T-helper 2 cell treated with Interferon-gamma antibody and Interleukin-4, amounts not matched to agents 5 μg/mL and 100 μg/mL, for 36 hours (primary cell): ENCODE results near the gene TOR1A.
A peak's percentile ranks its signal among the peaks of the same experiment; 100 is the strongest.

ENCODE experiments used
- DNase-seq: peaks from one replicate; pipeline ENCODE4 v3.0.0; 2021; ENCODE audit warnings: low spot score
- H3K27ac Mint-ChIP-seq: one replicate; pipeline ENCODE4 v1.8.0; 2021; ENCODE audit warnings: mild to moderate bottlenecking, mixed read lengths
- H3K27me3 Mint-ChIP-seq: one replicate; pipeline ENCODE4 v1.8.0; 2021; ENCODE audit warnings: low read depth, mixed read lengths
- H3K36me3 Mint-ChIP-seq: one replicate; pipeline ENCODE4 v1.8.0; 2021; ENCODE audit warnings: low read depth, mixed read lengths
- H3K4me1 Mint-ChIP-seq: one replicate; pipeline ENCODE4 v1.8.0; 2021; ENCODE audit warnings: low read depth, mixed read lengths
- H3K4me3 Mint-ChIP-seq: one replicate; pipeline ENCODE4 v1.8.0; 2022; ENCODE audit warnings: mild to moderate bottlenecking, moderate library complexity, mixed read lengths
- H3K9me3 Mint-ChIP-seq: one replicate; pipeline ENCODE4 v1.8.0; 2021; ENCODE audit warnings: mixed read lengths

Gene TOR1A, protein sequence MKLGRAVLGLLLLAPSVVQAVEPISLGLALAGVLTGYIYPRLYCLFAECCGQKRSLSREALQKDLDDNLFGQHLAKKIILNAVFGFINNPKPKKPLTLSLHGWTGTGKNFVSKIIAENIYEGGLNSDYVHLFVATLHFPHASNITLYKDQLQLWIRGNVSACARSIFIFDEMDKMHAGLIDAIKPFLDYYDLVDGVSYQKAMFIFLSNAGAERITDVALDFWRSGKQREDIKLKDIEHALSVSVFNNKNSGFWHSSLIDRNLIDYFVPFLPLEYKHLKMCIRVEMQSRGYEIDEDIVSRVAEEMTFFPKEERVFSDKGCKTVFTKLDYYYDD

GRCh38 chr9:129823935-129824601, at the start of gene TOR1A:
TOR1A (minus strand) TSS chr9:129824136; CDS start chr9:129824085, 51 bp downstream.
- H3K9me3 Mint-ChIP-seq, result no peaks in the 10 kb centered on the region
- H3K4me3 Mint-ChIP-seq, result peak within 1 kb of the TSS; percentile 90
- peak; percentile 92 for DNase-seq
- H3K36me3 Mint-ChIP-seq, result peaks cover 38% of the 10 kb centered on the region
- no peaks in the 10 kb centered on the region for H3K27me3 Mint-ChIP-seq
- peak within 1 kb of the TSS; percentile 79 for H3K27ac Mint-ChIP-seq
- H3K4me1 Mint-ChIP-seq, result peaks cover 9% of the 10 kb centered on the region

DNA sequence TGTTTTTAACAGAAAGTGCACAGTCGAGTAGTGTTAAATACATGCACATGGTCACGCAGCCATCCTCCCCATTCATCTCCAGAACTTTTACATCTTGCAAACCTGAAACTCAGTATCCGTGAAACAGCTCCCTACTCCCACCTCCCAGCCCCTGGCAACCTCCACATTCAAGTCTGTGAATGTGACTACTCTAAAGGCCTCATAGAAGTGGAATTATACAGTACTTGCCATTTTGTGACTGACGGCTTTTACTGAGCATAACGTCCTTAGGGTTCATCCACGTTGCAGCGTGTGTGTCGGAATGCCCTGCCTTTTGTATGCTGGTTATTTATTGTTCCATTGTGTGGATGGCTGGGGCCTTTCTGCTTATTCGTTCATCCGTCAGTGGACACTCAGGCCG, 47.1 kb upstream of the TOR1A start:
- Mint-ChIP-seq H3K36me3 (peaks cover 52% of the 10 kb centered on the region), H3K4me1 (peaks cover 48% of the 10 kb centered on the region), H3K9me3 (no peaks in the 10 kb centered on the region), H3K27me3 (no peaks in the 10 kb centered on the region), H3K27ac (peak overlapping the region; percentile 82), H3K4me3 (peak overlapping the region; percentile 38)
- DNase-seq, result no peak

DNA sequence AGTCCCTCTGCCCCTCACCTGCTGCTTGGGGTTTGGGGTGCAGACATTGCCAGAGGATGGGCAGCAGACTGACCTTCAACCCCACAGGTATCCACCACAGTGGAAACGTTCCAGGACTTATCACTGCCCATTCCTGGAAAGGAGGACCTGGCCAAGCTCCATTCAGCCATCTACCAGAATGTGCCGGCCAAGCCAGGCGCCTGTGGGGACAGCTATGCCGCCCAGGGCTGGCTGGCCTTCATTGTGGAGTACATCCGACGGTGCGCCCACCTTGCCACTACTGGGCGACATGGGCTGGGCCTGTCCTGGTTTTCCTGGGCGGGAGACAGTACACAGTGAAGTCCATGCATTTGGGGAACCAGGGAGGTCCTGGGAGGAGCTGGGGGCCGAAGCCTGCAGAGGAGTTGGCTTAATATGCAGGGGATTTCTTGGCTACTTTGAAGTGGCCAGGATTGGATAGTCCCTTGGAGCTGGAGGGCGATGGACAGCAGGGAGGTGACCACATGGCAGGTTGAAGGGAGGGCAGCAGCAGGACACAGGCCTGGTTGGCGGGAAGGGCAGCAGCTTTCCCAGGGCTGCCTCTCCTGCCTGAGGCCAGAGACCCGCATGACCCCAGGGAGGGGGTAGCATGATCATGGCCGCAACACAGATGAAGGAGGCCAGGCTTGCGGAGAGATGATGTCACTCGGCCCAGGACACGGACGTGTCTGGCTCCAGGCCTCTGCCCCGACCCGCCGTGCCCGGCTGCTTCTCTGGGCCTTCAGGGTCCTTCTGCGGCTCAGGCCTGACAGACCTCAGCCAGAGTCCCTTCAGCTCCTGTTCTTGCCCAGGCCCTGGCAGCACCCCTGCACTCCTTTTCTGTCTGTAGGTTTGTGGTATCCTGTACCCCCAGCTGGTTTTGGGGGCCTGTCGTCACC, 45.9 kb upstream of the TOR1A start:
- H3K4me1 Mint-ChIP-seq, result peaks cover 57% of the 10 kb centered on the region
- peak overlapping the region; percentile 67 for H3K4me3 Mint-ChIP-seq
- peak overlapping the region; percentile 88 for H3K27ac Mint-ChIP-seq
- peaks cover 60% of the 10 kb centered on the region for H3K36me3 Mint-ChIP-seq
- H3K27me3 Mint-ChIP-seq, result no peaks in the 10 kb centered on the region
- DNase-seq, result no peak
- no peaks in the 10 kb centered on the region for H3K9me3 Mint-ChIP-seq

- peak; percentile 82 for DNase-seq
- Mint-ChIP-seq H3K9me3 (no peaks in the 10 kb centered on the region), H3K27me3 (no peaks in the 10 kb centered on the region), H3K27ac (peak overlapping the region; percentile 88), H3K4me1 (peaks cover 61% of the 10 kb centered on the region), H3K36me3 (peaks cover 57% of the 10 kb centered on the region), H3K4me3 (peak overlapping the region; percentile 67)
Measured at GRCh38 chr9:129868872-129869486, 45.0 kb upstream of the TOR1A start.

DNA sequence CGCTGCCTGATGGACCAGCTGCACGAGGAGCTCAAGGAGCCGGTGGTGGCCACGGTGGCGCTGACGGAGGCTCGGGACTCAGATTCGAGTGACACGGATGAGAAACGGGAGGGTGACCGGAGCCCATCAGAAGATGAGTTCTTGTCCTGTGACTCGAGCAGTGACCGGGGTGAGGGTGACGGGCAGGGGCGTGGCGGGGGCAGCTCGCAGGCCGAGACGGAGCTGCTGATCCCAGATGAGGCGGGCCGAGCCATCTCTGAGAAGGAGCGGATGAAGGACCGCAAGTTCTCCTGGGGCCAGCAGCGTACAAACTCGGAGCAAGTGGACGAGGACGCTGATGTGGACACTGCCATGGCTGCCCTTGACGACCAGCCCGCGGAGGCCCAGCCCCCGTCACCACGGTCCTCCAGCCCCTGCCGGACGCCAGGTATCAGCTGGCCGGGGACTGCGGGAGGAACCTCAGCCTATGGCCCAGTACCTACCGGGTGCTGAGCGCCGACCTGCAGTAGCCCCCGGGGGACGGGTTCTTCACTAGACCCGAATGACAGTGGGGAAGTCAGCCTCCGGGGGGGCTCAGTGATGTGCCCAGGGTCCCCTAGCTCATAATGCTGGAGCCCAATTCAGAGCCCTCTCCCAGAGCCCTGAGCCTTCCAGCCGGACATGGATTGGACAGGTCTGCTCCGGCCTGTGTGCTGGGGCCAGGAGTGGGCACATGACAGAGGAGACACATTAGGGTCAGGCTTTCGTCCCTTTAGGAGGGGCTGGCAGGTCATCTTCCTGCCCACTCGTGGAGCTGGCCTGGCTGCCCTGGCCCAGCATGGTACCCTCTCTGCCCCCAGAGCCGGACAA, 44.3 kb upstream of the TOR1A start:
- Mint-ChIP-seq H3K27me3 (no peaks in the 10 kb centered on the region), H3K27ac (peak overlapping the region; percentile 93), H3K9me3 (no peaks in the 10 kb centered on the region), H3K36me3 (peaks cover 60% of the 10 kb centered on the region), H3K4me3 (peak overlapping the region; percentile 67), H3K4me1 (peaks cover 66% of the 10 kb centered on the region)
- no peak for DNase-seq

DNA sequence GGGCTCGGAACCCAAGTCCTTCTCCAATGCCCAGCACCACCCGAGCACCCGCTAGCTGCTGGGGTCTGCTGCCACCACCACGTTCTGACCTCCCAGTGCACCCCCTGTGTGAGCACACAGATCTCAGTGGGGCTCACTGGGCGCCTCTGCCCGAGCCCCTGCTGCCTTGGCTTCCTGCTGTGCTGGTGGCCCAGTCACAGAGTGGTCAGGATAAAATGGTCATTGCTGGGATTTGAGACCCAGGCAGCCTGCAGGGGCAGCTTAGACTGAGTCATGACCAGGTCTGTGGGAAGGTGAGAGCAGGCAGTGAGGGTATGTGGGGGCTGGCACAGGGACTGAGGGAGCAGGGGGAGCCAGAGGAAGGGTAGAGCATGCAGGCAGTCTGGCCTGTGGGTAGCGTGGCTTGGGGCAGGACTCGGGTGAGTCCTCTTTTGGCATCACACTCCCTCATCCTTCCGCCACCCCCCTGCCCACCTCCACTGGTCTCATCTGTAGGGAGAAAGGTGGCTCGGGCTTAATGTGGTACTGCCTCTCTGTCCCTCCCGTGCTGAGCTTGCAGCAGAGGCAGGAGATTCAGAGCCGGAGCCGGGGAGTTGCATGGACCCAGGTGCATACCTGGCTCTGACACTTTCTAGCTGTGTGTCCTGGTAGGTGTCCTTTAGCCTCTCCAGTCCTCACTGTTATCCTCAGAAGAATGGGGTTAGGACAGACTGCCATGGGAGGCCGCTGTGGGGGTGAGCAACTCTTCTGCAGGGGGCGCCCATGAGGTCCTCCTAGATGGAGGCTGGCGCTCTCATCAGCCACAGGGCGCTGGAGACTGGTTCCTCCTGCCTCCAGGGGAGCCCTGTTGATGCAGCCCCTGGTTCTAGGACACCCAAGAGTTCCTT, 43.4 kb upstream of the TOR1A start:
- H3K27ac Mint-ChIP-seq, result peak overlapping the region; percentile 93
- no peaks in the 10 kb centered on the region for H3K27me3 Mint-ChIP-seq
- peak overlapping the region; percentile 59 for H3K4me3 Mint-ChIP-seq
- H3K4me1 Mint-ChIP-seq, result peaks cover 69% of the 10 kb centered on the region
- peaks cover 63% of the 10 kb centered on the region for H3K36me3 Mint-ChIP-seq
- H3K9me3 Mint-ChIP-seq, result no peaks in the 10 kb centered on the region
- no peak for DNase-seq

- no peak for DNase-seq
- H3K4me1 Mint-ChIP-seq, result peaks cover 70% of the 10 kb centered on the region
- H3K4me3 Mint-ChIP-seq, result peak overlapping the region; percentile 63
- peak overlapping the region; percentile 93 for H3K27ac Mint-ChIP-seq
- peaks cover 64% of the 10 kb centered on the region for H3K36me3 Mint-ChIP-seq
- H3K9me3 Mint-ChIP-seq, result no peaks in the 10 kb centered on the region
- H3K27me3 Mint-ChIP-seq, result no peaks in the 10 kb centered on the region
Measured at GRCh38 chr9:129866394-129867135, 42.6 kb upstream of the TOR1A start.

DNA sequence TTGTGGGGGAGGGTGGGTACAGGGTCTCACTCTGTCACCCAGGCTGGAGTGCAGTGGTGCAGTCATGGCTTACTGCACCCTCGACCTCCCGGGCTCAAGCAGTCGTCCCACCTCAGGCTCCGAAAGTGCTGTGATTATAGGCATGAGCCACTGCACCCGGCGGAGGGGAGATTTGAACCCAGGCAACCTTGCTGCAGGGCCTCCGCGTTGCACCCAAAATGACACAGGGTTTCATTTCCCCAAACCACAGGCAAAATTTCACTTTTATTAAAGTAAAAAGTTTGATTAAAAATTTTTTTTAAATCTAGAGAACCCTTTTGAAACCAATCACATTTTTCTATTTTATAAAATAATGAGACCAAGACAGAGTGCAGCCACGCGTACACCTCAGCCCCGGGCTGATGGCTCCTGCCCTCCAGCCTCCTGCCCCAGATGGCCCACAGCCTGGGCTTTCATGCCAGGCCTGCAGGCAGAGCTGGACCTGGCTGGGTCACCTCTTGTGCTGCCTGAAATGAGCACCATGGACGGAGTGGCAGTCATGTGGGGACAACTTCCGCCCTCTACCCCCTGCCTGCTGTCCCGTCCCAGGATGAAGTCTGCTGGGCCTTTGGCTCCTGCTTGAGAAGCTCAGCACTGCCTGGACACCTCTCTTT, 41.9 kb upstream of the TOR1A start:
- Mint-ChIP-seq H3K36me3 (peaks cover 65% of the 10 kb centered on the region), H3K27me3 (no peaks in the 10 kb centered on the region), H3K4me1 (peaks cover 69% of the 10 kb centered on the region), H3K4me3 (peak overlapping the region; percentile 63), H3K27ac (peak overlapping the region; percentile 93), H3K9me3 (no peaks in the 10 kb centered on the region)
- no peak for DNase-seq

DNA sequence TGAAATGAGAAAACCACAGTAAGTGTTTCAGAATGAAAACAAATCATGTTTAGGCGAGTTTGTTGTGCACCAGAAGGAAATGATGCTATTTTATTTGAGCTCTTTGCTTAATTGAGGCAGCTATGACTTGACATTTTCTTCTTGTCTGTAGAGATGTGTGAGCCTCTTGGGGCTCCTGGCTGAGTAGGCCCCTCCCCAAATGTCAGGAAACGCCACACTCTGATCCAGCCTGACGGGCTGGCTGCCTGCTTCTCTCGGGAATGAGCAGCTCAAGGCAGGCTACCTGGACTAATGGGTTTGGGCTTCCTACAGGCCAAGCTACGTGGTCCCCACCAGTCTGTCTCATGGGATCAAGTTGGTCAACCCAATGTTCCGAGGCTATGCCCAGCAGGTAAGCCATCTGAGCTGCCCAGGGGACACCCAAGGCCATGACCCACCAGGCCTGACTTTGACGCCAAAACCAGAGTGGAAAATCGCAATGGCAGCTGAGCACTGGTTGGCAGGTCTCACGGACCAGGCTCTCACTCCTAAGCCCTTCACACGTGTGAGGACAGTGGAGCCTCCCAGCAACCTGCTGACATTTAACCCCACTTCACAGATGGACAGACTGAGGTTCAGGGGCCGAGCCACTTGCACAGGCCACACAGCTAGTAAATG, 41.2 kb upstream of the TOR1A start:
- Mint-ChIP-seq H3K4me1 (peaks cover 67% of the 10 kb centered on the region), H3K9me3 (no peaks in the 10 kb centered on the region), H3K4me3 (peak overlapping the region; percentile 63), H3K27me3 (no peaks in the 10 kb centered on the region), H3K36me3 (peaks cover 63% of the 10 kb centered on the region), H3K27ac (peak overlapping the region; percentile 90)
- DNase-seq, result no peak

GRCh38 chr9:129863059-129863690, 39.2 kb upstream of the TOR1A start:
- peak overlapping the region; percentile 84 for H3K27ac Mint-ChIP-seq
- H3K4me3 Mint-ChIP-seq, result peak overlapping the region; percentile 69
- DNase-seq, result peak; percentile 86
- H3K4me1 Mint-ChIP-seq, result peaks cover 58% of the 10 kb centered on the region
- peaks cover 64% of the 10 kb centered on the region for H3K36me3 Mint-ChIP-seq
- no peaks in the 10 kb centered on the region for H3K27me3 Mint-ChIP-seq
- no peaks in the 10 kb centered on the region for H3K9me3 Mint-ChIP-seq

DNA sequence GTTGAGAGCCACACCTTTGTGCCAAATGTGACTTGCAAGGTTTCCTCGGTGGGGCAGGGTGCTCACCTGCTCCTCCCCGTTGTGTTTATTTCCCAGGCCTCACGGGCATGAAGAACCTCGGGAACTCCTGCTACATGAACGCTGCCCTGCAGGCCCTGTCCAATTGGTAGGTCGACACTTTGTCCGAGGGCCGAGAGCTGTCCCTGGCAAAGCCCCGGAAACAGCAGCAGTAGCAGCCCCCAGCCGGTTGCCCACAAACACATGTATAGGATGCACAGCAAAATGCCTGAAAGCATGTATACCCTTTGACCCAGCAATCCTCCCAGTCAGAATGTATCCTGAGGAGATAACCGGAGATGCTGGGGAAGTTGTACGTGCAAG, 37.5 kb upstream of the TOR1A start:
- peak overlapping the region; percentile 61 for H3K4me3 Mint-ChIP-seq
- peaks cover 63% of the 10 kb centered on the region for H3K36me3 Mint-ChIP-seq
- peak overlapping the region; percentile 81 for H3K27ac Mint-ChIP-seq
- DNase-seq, result no peak
- H3K27me3 Mint-ChIP-seq, result no peaks in the 10 kb centered on the region
- no peaks in the 10 kb centered on the region for H3K9me3 Mint-ChIP-seq
- H3K4me1 Mint-ChIP-seq, result peaks cover 52% of the 10 kb centered on the region
